MM.1S (cell line): ENCODE data around the gene GPC5.

Experiments
- EZH2 ChIP-seq: fragments of 300-600 bp; sonication (generic); optimal IDR thresholded peaks from 2 replicates; pipeline ENCODE3; 2017; ENCODE audit warnings: low read depth, mild to moderate bottlenecking, antibody characterized with exemption, low read length, mixed read lengths
- EZH2phosphoT487 ChIP-seq: fragments of 300-600 bp; sonication (generic); IDR thresholded peaks from 2 replicates; pipeline ENCODE4 v1.6.1; 2018; ENCODE audit warnings: antibody characterized with exemption, low read length
- TF ChIP-seq, protein P1 (sequence below): fragments of 300-600 bp; sonication (generic); IDR thresholded peaks from 2 replicates; pipeline ENCODE4 v1.5.1; 2016; ENCODE audit warnings: antibody characterized with exemption, low read length, mixed read lengths

DNA sequence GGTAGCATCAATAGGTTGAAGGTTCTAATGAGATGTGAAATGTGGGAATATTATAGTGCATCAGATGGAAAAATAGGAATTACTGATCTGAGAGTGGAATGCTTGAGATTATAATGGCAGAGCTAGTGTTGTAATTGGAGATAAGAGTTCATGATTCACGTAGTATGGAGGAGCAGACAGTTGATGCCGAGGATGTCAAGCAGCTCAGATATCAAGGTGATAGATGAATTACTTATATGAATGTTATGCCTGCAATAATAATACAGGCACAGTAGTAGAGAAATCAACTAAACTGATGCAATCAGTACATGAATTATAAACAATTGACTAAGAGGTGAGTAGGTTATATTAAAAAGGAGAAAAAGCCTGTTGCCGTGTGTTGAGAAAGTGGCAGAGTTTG, 1035.0 kb downstream of the GPC5 start:
- TF ChIP-seq, protein P1, sequence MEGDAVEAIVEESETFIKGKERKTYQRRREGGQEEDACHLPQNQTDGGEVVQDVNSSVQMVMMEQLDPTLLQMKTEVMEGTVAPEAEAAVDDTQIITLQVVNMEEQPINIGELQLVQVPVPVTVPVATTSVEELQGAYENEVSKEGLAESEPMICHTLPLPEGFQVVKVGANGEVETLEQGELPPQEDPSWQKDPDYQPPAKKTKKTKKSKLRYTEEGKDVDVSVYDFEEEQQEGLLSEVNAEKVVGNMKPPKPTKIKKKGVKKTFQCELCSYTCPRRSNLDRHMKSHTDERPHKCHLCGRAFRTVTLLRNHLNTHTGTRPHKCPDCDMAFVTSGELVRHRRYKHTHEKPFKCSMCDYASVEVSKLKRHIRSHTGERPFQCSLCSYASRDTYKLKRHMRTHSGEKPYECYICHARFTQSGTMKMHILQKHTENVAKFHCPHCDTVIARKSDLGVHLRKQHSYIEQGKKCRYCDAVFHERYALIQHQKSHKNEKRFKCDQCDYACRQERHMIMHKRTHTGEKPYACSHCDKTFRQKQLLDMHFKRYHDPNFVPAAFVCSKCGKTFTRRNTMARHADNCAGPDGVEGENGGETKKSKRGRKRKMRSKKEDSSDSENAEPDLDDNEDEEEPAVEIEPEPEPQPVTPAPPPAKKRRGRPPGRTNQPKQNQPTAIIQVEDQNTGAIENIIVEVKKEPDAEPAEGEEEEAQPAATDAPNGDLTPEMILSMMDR, result no peak
- TF ChIP-seq EZH2, result no peak
- no peak for TF ChIP-seq EZH2phosphoT487
